ENCODE results near the gene PTAR1.
"Not testable (repeated sequence)": the region's sequence is repeated elsewhere in the genome, so short reads cannot be mapped to it uniquely, and the experiment has no call there.

PTAR1 gene, protein sequence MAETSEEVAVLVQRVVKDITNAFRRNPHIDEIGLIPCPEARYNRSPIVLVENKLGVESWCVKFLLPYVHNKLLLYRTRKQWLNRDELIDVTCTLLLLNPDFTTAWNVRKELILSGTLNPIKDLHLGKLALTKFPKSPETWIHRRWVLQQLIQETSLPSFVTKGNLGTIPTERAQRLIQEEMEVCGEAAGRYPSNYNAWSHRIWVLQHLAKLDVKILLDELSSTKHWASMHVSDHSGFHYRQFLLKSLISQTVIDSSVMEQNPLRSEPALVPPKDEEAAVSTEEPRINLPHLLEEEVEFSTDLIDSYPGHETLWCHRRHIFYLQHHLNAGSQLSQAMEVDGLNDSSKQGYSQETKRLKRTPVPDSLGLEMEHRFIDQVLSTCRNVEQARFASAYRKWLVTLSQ

GRCh38 chr9:69759421-69760277, at the start of gene PTAR1:
TSS of gene PTAR1 (minus strand) at chr9:69760011. CDS start at chr9:69759938, 73 bp downstream.
- DNase-seq: peak; percentile 89

- DNase-seq: no peak
Observed at GRCh38 chr9:69809304-69809863, 49.6 kb upstream of the PTAR1 start.

- no peak for DNase-seq
Observed at GRCh38 chr9:69806627-69807026, 46.8 kb upstream of the PTAR1 start.

GRCh38 chr9:69805962-69806515, 46.2 kb upstream of the PTAR1 start:
- DNase-seq: no peak

GRCh38 chr9:69801989-69802388, 42.2 kb upstream of the PTAR1 start:
- no peak for DNase-seq

DNA sequence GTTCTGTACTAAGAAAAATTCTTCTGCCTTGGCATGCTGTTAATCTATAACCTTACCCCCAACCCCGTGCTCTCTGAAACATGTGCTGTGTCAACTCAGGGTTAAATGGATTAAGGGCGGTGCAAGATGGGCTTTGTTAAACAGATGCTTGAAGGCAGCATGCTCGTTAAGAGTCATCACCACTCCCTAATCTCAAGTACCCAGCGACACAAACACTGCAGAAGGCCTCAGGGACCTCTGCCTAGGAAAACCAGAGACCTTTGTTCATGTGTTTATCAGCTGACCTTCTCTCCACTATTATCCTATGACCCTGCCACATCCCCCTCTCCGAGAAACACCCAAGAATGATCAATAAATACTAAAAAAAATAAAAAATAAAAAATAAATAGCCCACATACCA, 40.2 kb upstream of the PTAR1 start:
- DNase-seq: not testable (repeated sequence)

DNA sequence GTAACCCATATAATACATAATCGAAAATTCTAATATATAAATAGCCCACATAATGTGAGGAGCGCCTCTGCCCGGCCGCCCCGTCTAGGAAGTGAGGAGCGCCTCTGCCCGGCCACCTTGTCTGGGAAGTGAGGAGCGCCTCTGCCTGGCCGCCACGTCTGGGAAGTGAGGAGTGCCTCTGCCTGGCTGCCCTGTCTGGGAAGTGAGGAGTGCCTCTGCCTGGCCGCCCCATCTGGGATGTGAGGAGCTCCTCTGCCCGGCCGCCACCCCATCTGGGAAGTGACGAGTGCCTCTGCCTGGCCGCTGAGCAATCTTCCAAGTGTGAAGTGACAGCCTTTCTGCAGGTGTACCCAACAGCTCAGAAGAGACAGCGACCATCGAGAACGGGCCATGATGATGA, 39.7 kb upstream of the PTAR1 start:
- not testable (repeated sequence) for DNase-seq

- no peak for DNase-seq
Observed at GRCh38 chr9:69798744-69799143, 38.9 kb upstream of the PTAR1 start.

DNA sequence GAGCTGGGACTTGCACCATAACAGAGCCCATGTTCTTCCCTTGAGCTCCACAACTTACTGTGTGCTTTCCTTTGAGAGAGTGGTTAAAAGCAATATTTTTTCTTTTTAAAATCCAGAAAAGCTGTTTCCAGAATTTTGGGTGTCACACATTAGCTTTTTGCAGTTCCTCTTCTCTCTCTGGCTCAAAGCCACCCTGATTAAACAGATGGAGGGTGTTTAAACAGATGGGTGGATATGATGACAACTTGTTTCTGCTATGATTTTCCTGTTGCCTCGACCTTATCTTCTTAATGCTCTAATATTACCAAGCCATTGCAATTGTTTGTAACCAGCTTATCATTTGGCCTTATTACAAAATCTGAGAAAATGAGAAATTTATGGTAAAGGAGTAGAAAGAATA, 37.9 kb upstream of the PTAR1 start:
- DNase-seq: no peak

GRCh38 chr9:69794356-69794755, 34.5 kb upstream of the PTAR1 start:
- DNase-seq: no peak

DNA sequence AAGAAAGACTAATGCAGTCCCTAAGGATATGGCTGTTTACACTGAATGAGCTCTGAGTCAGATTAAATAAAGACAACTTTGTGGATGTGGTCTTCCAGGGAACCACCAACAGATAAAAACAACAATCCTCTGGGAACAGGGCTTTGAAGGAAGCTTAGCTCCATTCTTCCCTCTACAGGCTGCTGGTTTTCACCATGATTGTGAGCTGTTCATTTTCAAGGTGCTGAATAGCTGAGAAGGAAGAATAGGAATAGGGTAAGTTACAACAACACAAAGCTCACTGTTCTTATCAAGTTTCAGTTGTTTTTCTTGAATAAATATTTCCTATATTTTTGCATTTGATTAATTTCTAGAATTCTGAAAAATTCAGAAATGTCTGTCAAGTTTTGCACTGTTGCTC, 25.9 kb upstream of the PTAR1 start:
- DNase-seq: no peak

DNA sequence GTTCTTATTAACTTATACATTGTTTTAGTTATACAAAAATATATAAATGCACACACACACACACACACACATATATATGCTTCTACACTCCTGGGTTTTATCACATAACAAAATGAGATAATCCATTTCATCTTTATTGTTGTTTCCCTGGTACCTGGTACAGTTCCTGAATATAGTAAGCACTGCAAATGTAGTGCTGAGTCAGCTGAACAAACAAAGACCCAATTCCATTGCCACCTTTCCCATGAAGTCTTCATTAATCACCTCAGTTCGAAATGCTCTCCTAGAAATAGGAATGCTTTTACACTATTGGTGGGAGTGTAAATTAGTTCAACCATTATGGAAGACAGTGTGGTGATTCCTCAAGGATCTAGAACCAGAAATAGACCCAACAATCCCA, 13.4 kb upstream of the PTAR1 start:
- no peak for DNase-seq

GRCh38 chr9:69771775-69772418, 12.1 kb upstream of the PTAR1 start:
- DNase-seq: no peak

DNA sequence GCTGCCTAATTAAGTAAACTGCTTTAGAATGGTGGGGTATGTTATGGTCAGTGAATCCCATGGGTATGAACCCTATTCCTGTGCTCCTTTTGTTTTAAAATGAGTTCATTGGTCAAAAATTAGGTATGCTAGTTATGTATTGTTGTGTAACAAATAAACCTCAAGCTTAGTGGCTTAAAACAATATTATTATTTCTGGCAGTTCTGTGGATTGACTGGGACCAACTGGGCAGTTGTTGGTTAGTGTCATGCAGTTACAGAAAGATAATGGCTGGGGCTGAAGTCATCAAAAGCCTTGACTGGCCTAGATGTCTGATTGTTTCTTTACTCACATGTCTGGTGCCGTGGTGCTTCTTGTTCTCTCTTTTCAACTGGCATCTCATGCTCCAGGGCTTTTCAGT, 8.9 kb upstream of the PTAR1 start:
- DNase-seq: no peak

GRCh38 chr9:69768101-69768500, 8.3 kb upstream of the PTAR1 start:
- DNase-seq: no peak

DNA sequence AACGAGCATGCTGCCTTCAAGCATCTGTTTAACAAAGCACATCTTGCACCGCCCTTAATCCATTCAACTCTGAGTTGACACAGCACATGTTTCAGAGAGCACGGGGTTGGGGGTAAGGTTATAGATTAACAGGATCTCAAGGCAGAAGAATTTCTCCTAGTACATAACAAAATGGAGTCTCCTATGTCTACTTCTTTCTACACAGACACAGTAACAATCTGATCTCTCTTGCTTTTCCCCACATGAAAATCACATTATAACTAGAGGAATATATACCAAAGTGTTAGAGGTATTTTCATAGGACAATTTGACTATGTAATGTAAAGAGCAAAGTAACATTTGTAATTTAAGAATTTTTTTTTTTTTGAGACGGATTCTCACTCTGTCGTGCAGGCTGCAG, 4.1 kb upstream of the PTAR1 start:
- DNase-seq: not testable (repeated sequence)

DNA sequence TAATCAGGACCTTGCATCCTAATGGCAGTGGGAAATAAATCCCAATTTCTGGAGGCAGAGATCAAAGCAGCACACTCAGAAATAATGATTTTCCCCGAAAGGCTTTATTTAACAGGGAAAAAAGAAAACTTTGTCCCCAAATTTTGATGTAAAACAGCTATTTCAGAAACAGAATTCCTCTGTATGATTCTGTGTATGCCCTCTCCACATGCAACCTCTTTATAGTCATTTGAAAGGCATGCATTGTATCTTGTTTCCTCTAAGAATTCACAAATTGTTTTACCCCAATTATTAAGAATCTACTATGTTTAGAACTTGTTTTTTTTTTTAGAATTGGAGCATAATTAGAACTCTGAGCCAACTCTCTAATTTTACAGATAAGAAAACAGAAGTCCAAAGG, 2.7 kb upstream of the PTAR1 start:
- DNase-seq: no peak

- DNase-seq: no peak
Observed at GRCh38 chr9:69760278-69760610, 433 bp upstream of the PTAR1 start.

- no peak for DNase-seq
Observed at GRCh38 chr9:69759021-69759420, 790 bp downstream of the PTAR1 start.

DNA sequence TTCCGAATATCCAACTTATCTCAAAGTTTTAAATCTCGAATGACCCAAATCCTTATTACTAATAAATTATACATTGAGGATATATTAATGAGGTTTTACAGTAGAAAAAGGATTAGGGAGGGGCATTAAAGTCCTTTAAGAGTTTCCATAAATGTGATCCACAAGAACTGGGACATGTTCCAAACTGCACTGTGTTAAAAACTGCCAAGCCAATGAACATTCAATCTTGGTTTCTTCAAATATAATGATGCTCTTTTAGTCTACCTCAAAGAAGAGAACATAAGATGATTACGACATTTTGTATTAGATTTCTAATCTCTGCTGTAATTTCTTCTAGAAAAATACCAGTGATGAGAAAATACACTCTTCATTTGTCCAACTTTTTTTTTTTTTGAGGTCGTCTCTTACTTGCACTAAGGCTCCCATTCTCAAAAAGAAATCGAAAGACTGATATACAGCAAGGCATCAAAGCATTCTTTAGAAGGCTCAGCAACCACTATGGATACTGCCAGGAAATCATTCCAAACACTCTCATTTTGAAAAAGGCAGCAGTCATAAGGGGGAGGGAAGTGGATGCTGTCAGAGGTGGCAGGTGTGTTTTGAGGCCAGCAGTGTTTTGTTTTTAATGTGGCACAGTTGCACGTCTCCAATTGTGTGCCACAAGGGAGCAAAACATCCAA, 1.7 kb downstream of the PTAR1 start:
- no peak for DNase-seq

DNA sequence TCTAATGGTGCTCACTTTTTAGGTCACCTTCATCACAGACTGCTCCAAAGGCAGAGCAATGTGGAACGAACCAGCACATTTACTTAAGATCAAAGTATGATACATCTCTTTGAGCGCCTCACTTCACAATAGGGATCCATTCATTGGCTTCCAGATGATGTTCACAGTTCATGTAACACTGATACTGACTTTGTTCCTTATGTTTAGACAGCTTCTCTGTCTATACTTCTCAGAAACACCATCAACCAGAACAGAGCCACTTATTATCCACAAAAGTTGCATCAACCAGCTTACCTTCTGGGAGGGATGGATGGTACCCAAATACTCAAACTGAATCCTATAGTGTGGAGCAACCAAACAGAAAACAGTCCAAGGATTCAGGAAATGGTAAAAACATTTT, 4.6 kb downstream of the PTAR1 start:
- DNase-seq: no peak

GRCh38 chr9:69753830-69754229, 6.0 kb downstream of the PTAR1 start:
- DNase-seq: no peak

DNA sequence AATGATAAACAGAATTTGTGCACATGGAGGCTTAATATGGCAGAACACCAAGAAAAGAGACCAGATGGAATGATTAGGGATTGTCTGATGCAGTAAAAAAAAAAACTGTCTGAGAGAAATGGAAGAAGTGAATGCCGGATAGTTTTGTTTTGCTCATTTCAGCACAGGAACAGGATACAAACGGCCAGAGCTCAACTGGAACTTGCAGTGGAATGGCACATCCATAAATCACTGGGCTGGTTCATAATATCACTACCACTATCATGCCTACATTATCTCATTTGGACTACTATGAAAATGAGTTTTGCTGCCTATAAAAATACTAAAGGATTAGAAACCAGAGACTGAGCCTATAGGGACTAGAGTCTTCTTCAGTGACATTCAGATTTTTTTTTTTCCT, 9.7 kb downstream of the PTAR1 start:
- DNase-seq: no peak
